Measurements from ENCODE around the gene ATP8A2. TPM values are rescaled to one million over a fixed set of nuclear protein-coding genes. Genes with fewer than 3 reads are reported as not detected.
"Not testable (repeated sequence)": the region's sequence is repeated elsewhere in the genome, so short reads cannot be mapped to it uniquely, and the experiment has no call there.

The ATP8A2 gene
- polyA plus RNA-seq, 3 donors = 0.10 to 0.14 (median 0.11) TPM

DNA sequence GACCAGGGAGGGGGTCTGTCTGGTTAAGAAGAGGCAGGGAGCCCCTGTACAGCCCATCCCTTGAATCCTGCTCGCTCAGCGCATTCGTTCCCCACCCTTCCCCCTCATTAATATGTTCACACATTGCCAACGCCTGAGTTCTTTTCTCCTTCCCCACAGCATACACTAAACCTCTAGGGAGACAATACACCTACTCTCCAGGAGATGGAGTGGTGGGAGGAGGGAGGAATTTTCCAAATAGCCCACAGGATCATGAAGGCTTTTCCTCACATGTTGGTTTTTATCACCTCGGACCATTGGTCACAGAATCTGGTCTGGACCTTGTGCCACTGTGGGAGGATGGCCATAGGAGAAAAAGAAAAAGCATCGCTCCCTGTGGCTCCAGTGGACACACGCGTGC, 385.1 kb downstream of the ATP8A2 start:
- H3K27ac ChIP-seq (ENCODE audit: low read depth, low read length) = no peak overlapping the region
- 76 to 90% (median 89%) methylated on average over 8 of the region's 8 CpGs for WGBS, 3 donors

DNA sequence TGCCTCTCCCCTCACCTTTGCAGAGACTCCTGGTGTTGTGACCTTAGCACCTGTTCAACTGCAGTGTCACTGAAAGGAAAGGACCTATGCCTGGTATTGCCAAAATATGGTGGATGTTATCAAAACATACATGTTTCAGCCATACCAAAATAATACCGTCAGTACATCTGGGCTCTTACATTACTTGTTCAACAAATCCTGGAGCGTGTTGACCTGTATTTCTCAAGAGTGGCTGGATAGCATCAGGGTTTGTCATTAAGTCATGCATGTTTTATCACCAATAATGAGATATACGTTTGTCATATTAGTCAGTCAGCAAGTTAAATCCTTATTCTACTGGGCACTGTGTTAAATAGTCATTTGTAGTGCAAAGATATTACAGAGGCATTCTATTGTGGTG, 389.3 kb downstream of the ATP8A2 start:
- H3K27ac ChIP-seq (ENCODE audit: low read depth, low read length) = no peak overlapping the region
- 68 to 86% (median 82%) methylated on average over 3 of the region's 3 CpGs for WGBS, 3 donors

DNA sequence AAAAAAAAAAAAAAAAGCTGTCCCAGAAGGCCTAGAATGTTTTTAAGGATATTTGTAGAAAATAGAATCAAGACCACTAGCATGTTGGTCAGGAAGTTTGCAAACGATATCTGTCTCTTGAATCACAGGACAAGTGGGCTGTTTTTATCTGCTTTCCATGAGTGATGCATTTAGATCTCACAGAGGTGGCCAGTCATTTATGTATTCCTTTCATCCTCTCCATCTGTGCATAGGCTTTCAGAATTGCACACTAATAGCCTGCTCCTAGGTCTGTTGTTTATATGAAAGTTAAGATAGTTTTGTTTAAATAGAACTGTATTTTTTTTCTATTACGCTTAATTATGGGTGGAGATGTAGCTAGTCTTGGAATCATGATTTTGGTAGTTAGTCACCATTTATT, 390.5 kb downstream of the ATP8A2 start:
- 61 to 68% (median 67%) methylated on average over 2 of the region's 2 CpGs for WGBS, 3 donors
- H3K27ac ChIP-seq (ENCODE audit: low read depth, low read length) = no peak overlapping the region

DNA sequence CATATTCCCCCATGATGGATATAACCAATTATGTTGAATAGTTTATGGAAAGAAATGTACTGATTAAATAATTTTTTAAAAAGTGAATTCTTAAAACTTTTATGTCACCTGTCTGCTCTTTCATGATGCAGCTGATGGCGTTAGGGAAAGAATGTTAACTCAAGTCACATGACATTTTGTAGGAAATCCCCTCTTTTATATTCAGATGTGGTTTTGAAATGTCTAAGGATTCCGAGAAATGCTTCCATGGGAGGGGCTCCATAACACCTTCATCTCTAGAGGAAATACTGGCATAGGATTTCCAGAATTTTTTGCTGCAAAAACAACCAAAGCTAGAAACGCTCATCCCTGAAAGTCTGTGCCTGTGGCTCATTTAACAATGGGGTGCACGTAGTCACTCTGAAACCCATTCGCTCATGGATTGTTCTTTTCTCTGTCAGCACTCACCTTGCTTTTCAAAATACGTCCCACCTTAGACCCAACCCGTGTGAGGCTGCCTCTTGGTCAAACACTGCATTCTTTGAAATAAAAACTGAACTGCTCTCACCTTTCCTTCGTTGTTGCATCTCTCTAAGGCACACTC, 391.1 kb downstream of the ATP8A2 start:
- WGBS, 3 donors = 60 to 70% (median 68%) methylated on average over 8 of the region's 8 CpGs
- H3K27ac ChIP-seq (ENCODE audit: low read depth, low read length) = no peak overlapping the region

DNA sequence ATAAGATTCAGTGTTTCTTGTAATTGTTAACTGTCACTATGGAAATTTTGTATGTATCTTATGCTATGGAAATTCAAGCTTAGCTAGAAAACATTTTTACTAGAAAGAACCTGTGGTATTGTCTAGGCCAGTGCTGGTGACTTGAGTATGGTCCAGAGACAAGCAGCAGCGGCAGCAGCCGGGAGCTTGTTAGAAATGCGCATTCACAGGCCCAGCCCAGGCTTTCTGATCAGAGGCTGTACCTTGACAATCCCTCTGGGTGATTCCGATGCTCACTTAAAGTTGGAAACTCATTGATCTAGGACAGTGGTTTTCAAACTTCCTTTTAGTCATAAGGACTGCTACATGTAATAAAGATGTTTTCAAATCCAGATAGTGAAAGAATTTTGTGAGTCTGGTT, 392.6 kb downstream of the ATP8A2 start:
- H3K27ac ChIP-seq (ENCODE audit: low read depth, low read length) = no peak overlapping the region
- WGBS, 3 donors = 93 to 95% (median 95%) methylated on average over 4 of the region's 4 CpGs

DNA sequence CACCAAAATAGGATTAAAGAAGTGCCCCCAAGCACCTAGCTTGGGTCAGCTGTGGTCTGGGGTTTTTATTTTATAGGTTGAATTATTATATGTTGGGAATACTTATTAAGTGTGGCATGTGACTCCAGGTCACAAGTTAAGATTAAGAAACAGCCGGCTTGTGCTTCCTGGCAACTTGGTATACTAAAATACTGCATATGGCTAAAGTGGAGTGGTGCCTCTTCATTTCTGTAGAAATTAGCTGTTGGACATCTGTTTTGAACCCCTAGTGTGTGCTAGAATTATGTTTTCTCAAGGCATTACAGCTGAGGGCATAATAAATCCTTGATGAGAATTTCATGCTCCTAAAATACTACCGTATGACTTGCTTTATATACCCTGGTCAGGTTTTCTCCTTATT, 393.5 kb downstream of the ATP8A2 start:
- 91 to 96% (median 93%) methylated on average over 2 of the region's 2 CpGs for WGBS, 3 donors
- no peak overlapping the region for H3K27ac ChIP-seq (ENCODE audit: low read depth, low read length)

DNA sequence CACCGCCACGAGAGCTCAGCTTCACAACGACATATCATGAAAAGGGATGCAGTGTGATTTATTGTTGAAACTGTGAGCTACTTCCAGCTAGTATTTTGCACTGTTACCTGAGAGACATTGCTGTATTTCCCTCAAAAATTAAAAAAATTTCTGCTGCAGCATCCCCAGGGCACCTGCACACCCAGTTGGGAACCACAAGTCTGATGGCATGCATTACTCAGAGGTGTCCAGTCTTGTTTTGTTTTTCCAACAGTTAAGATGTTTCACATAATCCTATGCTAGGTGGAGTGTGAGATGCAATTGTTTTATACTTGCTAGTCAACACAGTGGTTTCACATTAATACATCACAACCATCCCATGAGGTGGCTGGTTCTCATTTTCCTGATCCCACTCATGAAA, 394.8 kb downstream of the ATP8A2 start:
- 80 to 96% (median 95%) methylated on average over 3 of the region's 3 CpGs for WGBS, 3 donors
- H3K27ac ChIP-seq (ENCODE audit: low read depth, low read length) = no peak overlapping the region

DNA sequence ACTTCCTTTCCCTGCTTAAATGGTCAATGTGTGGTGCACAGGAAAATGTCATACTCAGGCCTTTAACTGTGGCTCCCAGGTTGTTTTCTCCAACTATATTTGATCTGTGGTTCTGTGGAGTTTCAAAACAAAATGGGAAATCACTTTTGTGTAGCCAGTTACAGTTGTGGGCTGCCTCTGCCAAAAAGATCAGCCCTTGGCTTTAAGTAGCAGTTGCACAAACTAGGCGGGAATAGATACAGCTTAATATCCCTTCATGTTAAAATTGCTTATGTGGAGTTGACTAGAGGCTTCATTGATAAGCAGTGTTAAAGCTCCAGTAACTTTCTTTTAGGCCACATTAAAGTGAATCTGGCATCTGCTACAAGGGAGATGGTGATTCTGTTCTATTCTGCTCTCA, 395.2 kb downstream of the ATP8A2 start:
- WGBS, 3 donors = 73 to 85% (median 76%) methylated on average over 1 of the region's 1 CpG

DNA sequence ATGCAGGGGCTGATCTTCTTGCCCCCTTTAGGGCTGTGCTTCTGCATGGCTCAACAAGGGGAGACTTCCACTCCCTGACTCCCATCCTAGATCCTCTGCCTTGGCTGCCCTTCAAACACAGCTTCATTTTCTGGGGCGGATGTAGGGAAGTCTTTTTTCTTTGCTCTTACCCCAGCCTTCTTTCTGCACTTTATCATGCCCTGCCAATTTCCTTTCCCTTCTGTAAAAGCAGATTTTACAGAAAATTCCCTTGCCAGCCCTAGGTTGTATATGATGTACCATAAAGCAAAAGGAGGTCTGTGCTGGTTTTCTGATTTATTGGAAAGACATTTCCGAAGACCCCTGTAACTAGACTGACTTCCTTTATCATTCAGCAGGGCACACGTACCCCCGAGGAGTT, 396.6 kb downstream of the ATP8A2 start:
- 52 to 57% (median 56%) methylated on average over 4 of the region's 4 CpGs for WGBS, 3 donors
- H3K27ac ChIP-seq (ENCODE audit: low read depth, low read length) = no peak overlapping the region

More for the DNA sequence above, 395.2 kb downstream of the ATP8A2 start:
- no peak overlapping the region for H3K27ac ChIP-seq (ENCODE audit: low read depth, low read length)

DNA sequence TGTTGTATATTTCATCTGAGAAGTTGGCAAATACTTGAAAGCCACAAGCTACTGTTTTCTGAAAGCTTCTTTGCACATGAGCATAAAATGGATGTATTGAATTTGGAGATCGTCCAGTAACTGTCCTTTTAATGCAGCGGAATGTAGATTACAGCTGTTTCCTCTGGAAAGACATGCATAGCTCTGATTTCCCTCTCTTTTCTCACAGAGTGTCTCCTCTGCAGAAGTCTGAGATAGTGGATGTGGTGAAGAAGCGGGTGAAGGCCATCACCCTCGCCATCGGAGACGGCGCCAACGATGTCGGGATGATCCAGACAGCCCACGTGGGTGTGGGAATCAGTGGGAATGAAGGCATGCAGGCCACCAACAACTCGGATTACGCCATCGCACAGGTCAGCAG, 397.1 kb downstream of the ATP8A2 start:
- H3K27ac ChIP-seq (ENCODE audit: low read depth, low read length) = no peak overlapping the region
- WGBS, 3 donors = 48 to 68% (median 67%) methylated on average over 13 of the region's 13 CpGs

DNA sequence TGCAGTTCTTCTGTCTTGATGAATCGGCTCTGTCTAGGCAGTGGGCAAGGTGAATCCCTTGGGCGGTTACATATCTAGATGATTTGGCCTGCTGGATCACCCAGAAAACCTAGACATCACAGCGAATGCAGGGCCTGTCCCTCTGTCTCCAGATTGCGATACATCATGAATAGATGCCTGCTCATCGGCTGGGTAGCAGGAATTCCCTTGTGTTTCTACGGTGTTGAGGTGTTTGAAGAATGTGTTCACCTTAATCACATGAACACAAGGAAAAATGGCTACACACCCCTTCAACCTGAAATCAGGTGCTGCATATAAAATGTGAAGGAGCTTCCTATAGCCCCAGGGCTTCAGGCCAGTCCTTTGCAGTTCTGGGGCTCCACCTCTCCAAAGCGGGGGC, 398.8 kb downstream of the ATP8A2 start:
- no peak overlapping the region for H3K27ac ChIP-seq (ENCODE audit: low read depth, low read length)
- WGBS, 3 donors = 85 to 91% (median 90%) methylated on average over 7 of the region's 7 CpGs

DNA sequence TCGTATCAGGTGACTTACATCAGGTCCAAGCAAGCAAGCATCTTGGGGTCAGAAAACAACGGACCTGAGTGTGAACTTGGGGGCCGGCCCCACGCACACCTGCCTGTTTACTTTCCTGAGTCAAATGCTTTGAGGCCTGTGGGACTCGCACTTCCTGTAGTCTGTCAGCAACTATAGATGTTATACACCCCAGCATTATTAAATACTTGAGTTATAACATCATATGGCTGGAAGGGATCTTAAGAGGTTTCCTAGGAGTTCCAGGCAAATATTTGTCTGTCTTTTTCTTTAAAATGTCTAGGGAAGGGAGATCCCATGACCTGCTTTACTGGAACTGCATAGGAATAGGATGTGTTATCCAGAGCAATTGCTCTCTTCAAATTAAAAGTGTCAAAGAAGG, 399.4 kb downstream of the ATP8A2 start:
- H3K27ac ChIP-seq (ENCODE audit: low read depth, low read length) = no peak overlapping the region
- 62 to 73% (median 71%) methylated on average over 5 of the region's 5 CpGs for WGBS, 3 donors

DNA sequence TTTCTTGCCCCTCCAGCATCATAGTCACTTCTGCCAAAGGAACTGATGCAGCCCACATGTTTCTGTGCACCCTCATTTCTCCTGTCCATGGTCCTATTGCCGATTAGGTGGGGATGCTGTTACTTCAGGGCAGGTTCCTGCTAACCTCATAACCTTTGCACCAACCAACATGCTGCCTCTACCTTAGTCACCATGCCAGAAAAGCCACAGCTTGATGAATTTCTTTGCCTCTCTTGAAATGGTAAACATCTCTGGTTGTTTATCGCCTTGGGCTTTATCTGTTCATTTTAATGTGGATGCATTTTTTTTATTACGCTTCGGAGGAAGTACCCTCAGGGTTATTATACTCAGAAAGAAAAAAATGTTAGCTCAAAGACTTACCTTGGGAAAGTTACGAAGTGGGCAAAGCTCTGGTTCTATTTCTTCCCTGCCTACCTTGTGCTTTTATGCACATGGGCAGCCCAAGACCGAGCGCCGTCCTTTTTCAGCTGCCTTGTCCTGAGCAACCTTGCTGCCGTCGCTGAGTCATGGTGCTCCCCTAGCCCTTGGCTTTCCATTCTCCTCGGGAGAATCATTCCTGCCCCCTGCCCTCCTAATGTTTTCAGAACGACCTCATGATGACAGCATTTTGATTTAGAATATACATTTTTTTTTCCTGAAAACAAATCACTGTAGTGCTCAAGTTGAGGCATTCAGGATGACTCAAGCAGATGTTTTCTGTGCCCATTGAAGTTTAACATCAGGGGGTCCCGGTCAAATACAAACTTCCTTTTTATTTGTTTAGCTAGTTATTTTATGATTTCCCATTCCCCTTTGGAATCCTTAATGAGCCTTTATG, 400.1 kb downstream of the ATP8A2 start:
- 72 to 74% (median 73%) methylated on average over 13 of the region's 13 CpGs for WGBS, 3 donors
- no peak overlapping the region for H3K27ac ChIP-seq (ENCODE audit: low read depth, low read length)

DNA sequence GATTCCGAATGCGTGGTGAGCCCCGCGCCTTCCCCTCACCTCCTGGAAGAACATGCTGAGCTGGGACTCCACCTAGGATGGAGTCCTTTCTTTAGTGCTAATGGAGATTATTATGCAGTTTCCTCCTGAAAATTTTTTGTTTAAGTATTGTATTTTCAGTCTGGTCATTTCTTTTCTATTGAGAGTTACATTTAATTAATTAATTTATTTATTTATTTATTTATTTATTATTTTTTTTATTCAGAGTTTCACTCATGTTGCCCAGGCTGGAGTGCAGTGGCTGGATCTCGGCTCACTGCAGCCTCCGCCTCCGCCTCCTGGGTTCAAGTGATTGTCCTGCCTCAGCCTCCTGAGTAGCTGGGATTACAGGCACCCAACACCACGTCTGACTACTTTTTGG, 400.8 kb downstream of the ATP8A2 start:
- H3K27ac ChIP-seq (ENCODE audit: low read depth, low read length) = not testable (repeated sequence)
- 90 to 96% (median 95%) methylated on average over 8 of the region's 8 CpGs for WGBS, 3 donors

DNA sequence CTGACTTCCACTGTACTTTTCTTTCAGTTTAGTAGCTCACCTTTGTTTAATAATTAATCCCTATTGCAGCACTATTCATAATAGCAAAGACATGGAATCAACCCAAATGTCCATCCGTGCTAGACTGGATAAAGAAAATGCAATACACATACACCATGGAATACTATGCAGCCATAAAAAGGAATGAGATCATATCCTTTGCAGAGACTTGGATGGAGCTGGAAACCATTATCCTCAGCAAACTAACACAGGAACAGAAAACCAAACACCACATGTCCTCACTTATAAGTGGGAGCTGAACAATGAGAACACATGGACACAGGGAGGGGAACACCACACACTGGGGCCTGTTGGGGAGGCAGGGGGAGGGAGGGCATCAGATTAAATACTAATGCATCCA, 402.3 kb downstream of the ATP8A2 start:
- H3K27ac ChIP-seq (ENCODE audit: low read depth, low read length) = not testable (repeated sequence)
- WGBS, 3 donors = 36 to 85% (median 82%) methylated on average over 1 of the region's 1 CpG

DNA sequence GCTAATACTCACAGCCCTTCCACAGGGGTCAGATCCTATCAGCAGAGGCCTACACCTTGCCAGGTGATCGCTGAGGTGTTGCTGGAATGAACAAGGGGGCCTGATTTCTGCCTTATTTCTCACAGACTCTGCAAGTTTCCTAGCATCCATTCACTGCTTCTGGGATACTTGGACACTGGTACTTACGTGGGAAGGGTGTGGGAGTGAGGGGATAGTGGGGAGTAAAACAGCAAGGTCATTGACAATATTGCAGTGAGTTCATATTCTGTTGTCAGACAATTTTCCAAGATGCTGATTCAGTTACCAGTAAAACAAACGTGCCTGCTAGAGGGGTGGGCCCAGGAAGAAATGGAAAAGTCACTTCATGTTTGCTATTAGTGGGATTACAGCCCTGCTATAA, 403.5 kb downstream of the ATP8A2 start:
- WGBS, 3 donors = 75 to 79% (median 78%) methylated on average over 3 of the region's 3 CpGs
- H3K27ac ChIP-seq (ENCODE audit: low read depth, low read length) = no peak overlapping the region

DNA sequence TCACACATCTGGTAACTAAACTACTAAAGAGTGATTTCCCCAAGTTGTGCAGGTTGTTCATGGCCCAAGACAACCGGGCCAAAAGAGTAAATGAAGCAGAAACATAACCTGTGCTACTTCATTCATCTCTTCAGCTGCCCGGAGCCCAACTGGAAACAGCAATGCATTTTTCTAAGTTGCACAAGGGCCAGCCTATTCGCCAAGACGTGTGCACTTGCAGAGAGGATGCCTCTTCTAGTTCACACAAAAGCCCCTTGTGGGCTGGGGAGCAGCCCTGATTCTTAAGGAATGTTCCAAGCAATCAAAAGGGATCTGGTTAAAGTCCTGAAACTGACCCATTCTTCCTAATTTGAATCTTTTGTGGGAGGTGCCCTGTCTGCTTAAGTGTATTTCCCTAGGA, 404.2 kb downstream of the ATP8A2 start:
- no peak overlapping the region for H3K27ac ChIP-seq (ENCODE audit: low read depth, low read length)
- 78 to 86% (median 85%) methylated on average over 4 of the region's 4 CpGs for WGBS, 3 donors

DNA sequence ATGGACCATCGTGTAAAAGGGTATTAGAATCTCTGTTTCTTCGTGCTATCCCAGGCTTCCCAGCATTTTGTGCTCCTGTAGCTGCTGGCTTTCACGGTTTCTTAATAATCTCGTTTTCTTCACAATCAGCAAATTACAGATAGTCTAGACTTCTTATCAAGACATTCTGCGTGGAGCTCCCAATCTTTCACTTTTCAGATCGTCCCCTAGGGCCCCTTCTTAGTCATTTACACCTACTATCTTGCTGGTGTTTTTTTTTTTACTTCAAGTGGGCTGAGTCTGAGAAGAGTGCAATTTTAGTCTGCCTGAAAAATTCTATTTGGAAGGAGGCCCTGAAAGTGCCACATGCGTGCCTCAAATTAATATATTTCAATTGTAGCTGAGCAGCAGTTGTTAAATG, 404.9 kb downstream of the ATP8A2 start:
- WGBS, 3 donors = 44 to 69% (median 64%) methylated on average over 7 of the region's 7 CpGs
- no peak overlapping the region for H3K27ac ChIP-seq (ENCODE audit: low read depth, low read length)

DNA sequence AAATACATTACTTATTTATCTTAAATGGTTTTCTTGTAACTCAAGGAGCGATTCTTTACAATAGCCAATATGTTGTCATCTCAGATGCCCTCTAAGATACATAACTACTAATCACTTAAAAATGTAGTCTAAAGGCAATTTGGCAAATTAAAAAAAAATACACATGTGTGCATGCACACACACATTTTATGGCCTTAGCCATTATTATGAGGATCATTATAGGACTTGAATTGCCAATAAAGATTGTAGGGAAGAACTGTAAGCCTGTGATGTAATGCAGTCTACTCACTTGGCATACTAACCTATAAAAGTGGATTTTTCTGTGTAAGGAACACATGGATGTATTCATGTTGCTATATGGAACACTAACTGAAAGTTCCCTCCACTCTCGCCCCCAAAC, 405.7 kb downstream of the ATP8A2 start:
- no peak overlapping the region for H3K27ac ChIP-seq (ENCODE audit: low read depth, low read length)
- whole genome bisulfite sequencing, 3 donors = 86 to 89% (median 87%) methylated on average over 2 of the region's 2 CpGs

DNA sequence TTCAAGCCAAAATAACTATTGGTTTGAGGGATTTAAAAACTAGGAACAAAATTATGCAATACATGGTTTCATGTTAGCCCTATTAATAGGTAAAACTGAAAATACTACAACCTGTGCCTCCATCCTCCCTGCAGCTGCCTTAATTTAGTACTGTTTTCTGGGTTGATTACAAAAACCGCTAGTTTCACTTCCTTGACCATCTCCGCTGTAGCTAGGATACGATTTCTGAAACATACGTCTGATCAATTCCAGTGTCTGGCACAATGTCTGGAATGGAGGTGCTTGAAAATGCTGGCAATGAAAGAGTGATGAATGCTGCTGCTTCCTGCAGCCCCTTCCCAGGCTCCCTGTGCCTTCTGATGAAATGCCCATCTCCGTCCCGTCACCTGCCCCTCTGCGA, 406.6 kb downstream of the ATP8A2 start:
- WGBS, 3 donors = 80 to 85% (median 80%) methylated on average over 7 of the region's 7 CpGs
- H3K27ac ChIP-seq (ENCODE audit: low read depth, low read length) = no peak overlapping the region
